Heart left ventricle (tissue), 13 donors: ENCODE measurements around the gene IFNAR1.

ENCODE experiments used
- POLR2A ChIP-seq, 2 donors: fragments of 450-650 bp; IDR thresholded peaks; one replicate each; pipeline ENCODE4 v1.6.1; 2017; ENCODE audit warnings: antibody characterized with exemption in 2 of 2, mild to moderate bottlenecking in 2 of 2, moderate library complexity in 2 of 2
- TF ChIP-seq, protein P1 (sequence below), 12 donors: fragments of 200-600 bp; sonication (generic) in 4 of 12; IDR thresholded peaks; one replicate each; pipeline versions ENCODE4 v1.5.0 to v1.8.0; 2018 to 2022; ENCODE audit warnings: antibody characterized with exemption in 12 of 12, mild to moderate bottlenecking in 5 of 12
- donor health status: ischemic (EF 13 %, LVEDD 7.1; RV severe dilation, severe dysfunction).
- donor health status: DM: no; HTN: yes; CAD: no.
- donor health status: DM: no; HTN: no; CAD: no.
- donor health status: ischemic (EF 25% LVEDD 6.9; RV normal size, moderate dysfunction).
- donor health status: ischemic (EF 25% LVEDD 5.7; RV mildly dilated, moderate dysfunction).
- donor health status: ischemic (EF 35%, LVEDD 5.7; RV mildly dilated, moderate dysfunction).
- donor health status: nonischemic (EF 11% LVEDD 7.7; RV severe dilation, severe dysfunction).
- donor health status: DM: yes; HTN: yes; CAD: no.
- donor health status: PGD.
- donor health status: ischemic (EF 29% LVEDD 5.4; RV normal size, mild dysfunction).
- donor health status: nonischemic (EF 23%, LVEDD 6.1; RV moderate dilation, normal function).

- TF ChIP-seq, protein P1, sequence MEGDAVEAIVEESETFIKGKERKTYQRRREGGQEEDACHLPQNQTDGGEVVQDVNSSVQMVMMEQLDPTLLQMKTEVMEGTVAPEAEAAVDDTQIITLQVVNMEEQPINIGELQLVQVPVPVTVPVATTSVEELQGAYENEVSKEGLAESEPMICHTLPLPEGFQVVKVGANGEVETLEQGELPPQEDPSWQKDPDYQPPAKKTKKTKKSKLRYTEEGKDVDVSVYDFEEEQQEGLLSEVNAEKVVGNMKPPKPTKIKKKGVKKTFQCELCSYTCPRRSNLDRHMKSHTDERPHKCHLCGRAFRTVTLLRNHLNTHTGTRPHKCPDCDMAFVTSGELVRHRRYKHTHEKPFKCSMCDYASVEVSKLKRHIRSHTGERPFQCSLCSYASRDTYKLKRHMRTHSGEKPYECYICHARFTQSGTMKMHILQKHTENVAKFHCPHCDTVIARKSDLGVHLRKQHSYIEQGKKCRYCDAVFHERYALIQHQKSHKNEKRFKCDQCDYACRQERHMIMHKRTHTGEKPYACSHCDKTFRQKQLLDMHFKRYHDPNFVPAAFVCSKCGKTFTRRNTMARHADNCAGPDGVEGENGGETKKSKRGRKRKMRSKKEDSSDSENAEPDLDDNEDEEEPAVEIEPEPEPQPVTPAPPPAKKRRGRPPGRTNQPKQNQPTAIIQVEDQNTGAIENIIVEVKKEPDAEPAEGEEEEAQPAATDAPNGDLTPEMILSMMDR (IDR thresholded peaks at IDR 0.05) = no peak
- no peak for TF ChIP-seq POLR2A (IDR thresholded peaks at IDR 0.05)
Measured at GRCh38 chr21:33289199-33289819, 35.5 kb upstream of the IFNAR1 start.
